NCI-H2227 (cell line): Measurements from ENCODE around the gene GRIN1.

Experiments
- DNase-seq: peaks from one replicate; lab custom pipeline; 2025; ENCODE audit not compliant: unreplicated experiment; lab: John Stamatoyannopoulos, UW

Gene GRIN1

GRCh38 chr9:137189297-137190295 is 50.6 kb downstream of the GRIN1 start:
- DNase-seq, result no peak

- DNase-seq, result no peak
Observed at GRCh38 chr9:137190315-137190856, 51.4 kb downstream of the GRIN1 start.

- no peak for DNase-seq
Observed at GRCh38 chr9:137191245-137191644, 52.3 kb downstream of the GRIN1 start.

GRCh38 chr9:137191691-137192447 is 52.9 kb downstream of the GRIN1 start:
- no peak for DNase-seq

GRCh38 chr9:137192448-137192780 is 53.5 kb downstream of the GRIN1 start:
- DNase-seq, result no peak

GRCh38 chr9:137192859-137193258 is 53.9 kb downstream of the GRIN1 start:
- DNase-seq, result peak; percentile 24

GRCh38 chr9:137193771-137194170 is 54.8 kb downstream of the GRIN1 start:
- no peak for DNase-seq

GRCh38 chr9:137194388-137194787 is 55.4 kb downstream of the GRIN1 start:
- DNase-seq, result no peak

- DNase-seq, result no peak
Observed at GRCh38 chr9:137194909-137195308, 56.0 kb downstream of the GRIN1 start.

- DNase-seq, result no peak
Observed at GRCh38 chr9:137195525-137196220, 56.7 kb downstream of the GRIN1 start.

- no peak for DNase-seq
Observed at GRCh38 chr9:137198051-137198901, 59.3 kb downstream of the GRIN1 start.

- no peak for DNase-seq
Observed at GRCh38 chr9:137198902-137199283, 59.9 kb downstream of the GRIN1 start.

GRCh38 chr9:137199411-137200121 is 60.6 kb downstream of the GRIN1 start:
- peak; percentile 18 for DNase-seq

- DNase-seq, result peak; percentile 97
Observed at GRCh38 chr9:137200311-137201204, 61.6 kb downstream of the GRIN1 start, which contains the start of gene TPRN. TSS of gene TPRN (minus strand) at chr9:137200741. CDS start at chr9:137200711, 30 bp downstream.

- no peak for DNase-seq
Observed at GRCh38 chr9:137201205-137201868, 62.4 kb downstream of the GRIN1 start.

GRCh38 chr9:137202966-137203365 is 64.0 kb downstream of the GRIN1 start:
- DNase-seq, result no peak

- DNase-seq, result no peak
Observed at GRCh38 chr9:137204731-137205125, 65.8 kb downstream of the GRIN1 start.
